NB4 (cell line): ENCODE data around the gene LPP.

Experiments used
- CTCF ChIP-seq: IDR thresholded peaks from one replicate; pipeline ENCODE4 v1.5.1; 2012; ENCODE audit warnings: low read depth, low read length
- MAX ChIP-seq: IDR thresholded peaks from 2 replicates; pipeline ENCODE4 v1.6.1; 2011; ENCODE audit warnings: low read depth, low read length
- MYC ChIP-seq: IDR thresholded peaks from 2 replicates; pipeline ENCODE4 v1.6.1; 2011; ENCODE audit warnings: low read depth, low read length
- POLR2A ChIP-seq: IDR thresholded peaks from 2 replicates; pipeline ENCODE4 v1.6.1; 2011; ENCODE audit warnings: mild to moderate bottlenecking; ENCODE audit not compliant: insufficient read length; ENCODE audit errors: extremely low read depth

GRCh38 chr3:188701485-188701969, 547.6 kb downstream of the LPP start:
- TF ChIP-seq CTCF: no peak
- no peak for TF ChIP-seq MAX
- TF ChIP-seq POLR2A: no peak
- TF ChIP-seq MYC: no peak
